ENCODE measurements around the gene SKA3.
A peak's percentile ranks its signal among the peaks of the same experiment; 100 is the strongest.
"Not testable (repeated sequence)": the region's sequence is repeated elsewhere in the genome, so short reads cannot be mapped to it uniquely, and the experiment has no call there.

Gene SKA3

GRCh38 chr13:21176215-21176981, at the start of gene SKA3, which contains the start of gene MRPL57:
Gene SKA3, minus strand, starts transcription at chr13:21176552. Its CDS starts 75 bp downstream, at chr13:21176477.
Gene MRPL57, plus strand, starts transcription at chr13:21176658. Its CDS starts 259 bp downstream, at chr13:21176917.
- H3K36me3 ChIP-seq (ENCODE audit: control insufficient read depth in 1 of 2, insufficient read depth in 2 of 2, low read length in 2 of 2): no peaks in the 10 kb centered on the region
- peak within 1 kb of the TSS; percentile 84 for H3K27ac ChIP-seq (ENCODE audit: low read length)
- no peaks in the 10 kb centered on the region for H3K27me3 ChIP-seq (ENCODE audit: low read depth, low read length)
- H3K4me1 ChIP-seq (ENCODE audit: control insufficient read depth in 1 of 2, insufficient read depth in 2 of 2, low read length in 2 of 2): peaks cover 0 to 10% of the 10 kb centered on the region in 2 donors
- no peaks in the 10 kb centered on the region for H3K9me3 ChIP-seq (ENCODE audit: control insufficient read depth in 1 of 2, low read length in 2 of 2)
- peak within 1 kb of the TSS; percentile 69 to 98 for H3K4me3 ChIP-seq (ENCODE audit: low read depth in 1 of 2, low read length in 2 of 2)

- H3K27me3 ChIP-seq (ENCODE audit: low read depth, low read length): no peaks in the 10 kb centered on the region
- peaks cover 6 to 10% of the 10 kb centered on the region in 2 donors for H3K9me3 ChIP-seq (ENCODE audit: control insufficient read depth in 1 of 2, low read length in 2 of 2)
- H3K27ac ChIP-seq (ENCODE audit: low read length): no peak overlapping the region
- no peaks in the 10 kb centered on the region for H3K36me3 ChIP-seq (ENCODE audit: control insufficient read depth in 1 of 2, insufficient read depth in 2 of 2, low read length in 2 of 2)
- no peak overlapping the region for H3K4me3 ChIP-seq (ENCODE audit: low read depth in 1 of 2, low read length in 2 of 2)
- H3K4me1 ChIP-seq (ENCODE audit: control insufficient read depth in 1 of 2, insufficient read depth in 2 of 2, low read length in 2 of 2): no peaks in the 10 kb centered on the region
Observed at GRCh38 chr13:21225082-21225481, 48.7 kb upstream of the SKA3 start.

- no peak overlapping the region for H3K27ac ChIP-seq (ENCODE audit: low read length)
- H3K9me3 ChIP-seq (ENCODE audit: control insufficient read depth in 1 of 2, low read length in 2 of 2): peaks cover 6 to 10% of the 10 kb centered on the region in 2 donors
- no peaks in the 10 kb centered on the region for H3K27me3 ChIP-seq (ENCODE audit: low read depth, low read length)
- H3K36me3 ChIP-seq (ENCODE audit: control insufficient read depth in 1 of 2, insufficient read depth in 2 of 2, low read length in 2 of 2): no peaks in the 10 kb centered on the region
- no peak overlapping the region for H3K4me3 ChIP-seq (ENCODE audit: low read depth in 1 of 2, low read length in 2 of 2)
- no peaks in the 10 kb centered on the region for H3K4me1 ChIP-seq (ENCODE audit: control insufficient read depth in 1 of 2, insufficient read depth in 2 of 2, low read length in 2 of 2)
Observed at GRCh38 chr13:21221268-21221667, 44.9 kb upstream of the SKA3 start.

- H3K4me1 ChIP-seq (ENCODE audit: control insufficient read depth in 1 of 2, insufficient read depth in 2 of 2, low read length in 2 of 2); H3K9me3 ChIP-seq (ENCODE audit: control insufficient read depth in 1 of 2, low read length in 2 of 2); H3K4me3 ChIP-seq (ENCODE audit: low read depth in 1 of 2, low read length in 2 of 2); H3K27me3 ChIP-seq (ENCODE audit: low read depth, low read length); H3K36me3 ChIP-seq (ENCODE audit: control insufficient read depth in 1 of 2, insufficient read depth in 2 of 2, low read length in 2 of 2); H3K27ac ChIP-seq (ENCODE audit: low read length): not testable (repeated sequence)
Observed at GRCh38 chr13:21219716-21220115, 43.4 kb upstream of the SKA3 start.

- Histone ChIP-seq H3K27ac (ENCODE audit: low read length) (no peak overlapping the region), H3K4me1 (ENCODE audit: control insufficient read depth in 1 of 2, insufficient read depth in 2 of 2, low read length in 2 of 2) (no peaks in the 10 kb centered on the region), H3K36me3 (ENCODE audit: control insufficient read depth in 1 of 2, insufficient read depth in 2 of 2, low read length in 2 of 2) (no peaks in the 10 kb centered on the region), H3K9me3 (ENCODE audit: control insufficient read depth in 1 of 2, low read length in 2 of 2) (peaks cover 6 to 10% of the 10 kb centered on the region in 2 donors), H3K4me3 (ENCODE audit: low read depth in 1 of 2, low read length in 2 of 2) (no peak overlapping the region), H3K27me3 (ENCODE audit: low read depth, low read length) (no peaks in the 10 kb centered on the region)
Observed at GRCh38 chr13:21219036-21219381, 42.7 kb upstream of the SKA3 start.

- no peaks in the 10 kb centered on the region for H3K36me3 ChIP-seq (ENCODE audit: control insufficient read depth in 1 of 2, insufficient read depth in 2 of 2, low read length in 2 of 2)
- H3K4me1 ChIP-seq (ENCODE audit: control insufficient read depth in 1 of 2, insufficient read depth in 2 of 2, low read length in 2 of 2): no peaks in the 10 kb centered on the region
- H3K27me3 ChIP-seq (ENCODE audit: low read depth, low read length): no peaks in the 10 kb centered on the region
- no peak overlapping the region for H3K4me3 ChIP-seq (ENCODE audit: low read depth in 1 of 2, low read length in 2 of 2)
- H3K9me3 ChIP-seq (ENCODE audit: control insufficient read depth in 1 of 2, low read length in 2 of 2): peaks cover 6 to 10% of the 10 kb centered on the region in 2 donors
- H3K27ac ChIP-seq (ENCODE audit: low read length): no peak overlapping the region
Observed at GRCh38 chr13:21218351-21219035, 42.1 kb upstream of the SKA3 start.

GRCh38 chr13:21216332-21216731, 40.0 kb upstream of the SKA3 start:
- Histone ChIP-seq H3K4me1 (ENCODE audit: control insufficient read depth in 1 of 2, insufficient read depth in 2 of 2, low read length in 2 of 2) (no peaks in the 10 kb centered on the region), H3K27me3 (ENCODE audit: low read depth, low read length) (no peaks in the 10 kb centered on the region), H3K9me3 (ENCODE audit: control insufficient read depth in 1 of 2, low read length in 2 of 2) (peaks cover 0 to 5% of the 10 kb centered on the region in 2 donors), H3K27ac (ENCODE audit: low read length) (no peak overlapping the region), H3K36me3 (ENCODE audit: control insufficient read depth in 1 of 2, insufficient read depth in 2 of 2, low read length in 2 of 2) (no peaks in the 10 kb centered on the region), H3K4me3 (ENCODE audit: low read depth in 1 of 2, low read length in 2 of 2) (no peak overlapping the region)

GRCh38 chr13:21215419-21215818, 39.1 kb upstream of the SKA3 start:
- H3K4me3 ChIP-seq (ENCODE audit: low read depth in 1 of 2, low read length in 2 of 2); H3K27me3 ChIP-seq (ENCODE audit: low read depth, low read length); H3K36me3 ChIP-seq (ENCODE audit: control insufficient read depth in 1 of 2, insufficient read depth in 2 of 2, low read length in 2 of 2); H3K9me3 ChIP-seq (ENCODE audit: control insufficient read depth in 1 of 2, low read length in 2 of 2); H3K27ac ChIP-seq (ENCODE audit: low read length); H3K4me1 ChIP-seq (ENCODE audit: control insufficient read depth in 1 of 2, insufficient read depth in 2 of 2, low read length in 2 of 2): not testable (repeated sequence)

GRCh38 chr13:21212138-21212775, 35.9 kb upstream of the SKA3 start:
- no peaks in the 10 kb centered on the region for H3K9me3 ChIP-seq (ENCODE audit: control insufficient read depth in 1 of 2, low read length in 2 of 2)
- no peaks in the 10 kb centered on the region for H3K27me3 ChIP-seq (ENCODE audit: low read depth, low read length)
- no peak overlapping the region for H3K27ac ChIP-seq (ENCODE audit: low read length)
- no peaks in the 10 kb centered on the region for H3K4me1 ChIP-seq (ENCODE audit: control insufficient read depth in 1 of 2, insufficient read depth in 2 of 2, low read length in 2 of 2)
- no peaks in the 10 kb centered on the region for H3K36me3 ChIP-seq (ENCODE audit: control insufficient read depth in 1 of 2, insufficient read depth in 2 of 2, low read length in 2 of 2)
- no peak overlapping the region for H3K4me3 ChIP-seq (ENCODE audit: low read depth in 1 of 2, low read length in 2 of 2)

- H3K4me3 ChIP-seq (ENCODE audit: low read depth in 1 of 2, low read length in 2 of 2): no peak overlapping the region
- no peaks in the 10 kb centered on the region for H3K27me3 ChIP-seq (ENCODE audit: low read depth, low read length)
- H3K27ac ChIP-seq (ENCODE audit: low read length): no peak overlapping the region
- H3K4me1 ChIP-seq (ENCODE audit: control insufficient read depth in 1 of 2, insufficient read depth in 2 of 2, low read length in 2 of 2): no peaks in the 10 kb centered on the region
- H3K9me3 ChIP-seq (ENCODE audit: control insufficient read depth in 1 of 2, low read length in 2 of 2): no peaks in the 10 kb centered on the region
- H3K36me3 ChIP-seq (ENCODE audit: control insufficient read depth in 1 of 2, insufficient read depth in 2 of 2, low read length in 2 of 2): no peaks in the 10 kb centered on the region
Observed at GRCh38 chr13:21208652-21209154, 32.4 kb upstream of the SKA3 start.

GRCh38 chr13:21202767-21203531, 26.6 kb upstream of the SKA3 start:
- H3K27ac ChIP-seq (ENCODE audit: low read length): no peak overlapping the region
- H3K9me3 ChIP-seq (ENCODE audit: control insufficient read depth in 1 of 2, low read length in 2 of 2): no peaks in the 10 kb centered on the region
- H3K4me3 ChIP-seq (ENCODE audit: low read depth in 1 of 2, low read length in 2 of 2): no peak overlapping the region
- H3K4me1 ChIP-seq (ENCODE audit: control insufficient read depth in 1 of 2, insufficient read depth in 2 of 2, low read length in 2 of 2): no peaks in the 10 kb centered on the region
- H3K27me3 ChIP-seq (ENCODE audit: low read depth, low read length): no peaks in the 10 kb centered on the region
- no peaks in the 10 kb centered on the region for H3K36me3 ChIP-seq (ENCODE audit: control insufficient read depth in 1 of 2, insufficient read depth in 2 of 2, low read length in 2 of 2)

Measured in muscle layer of duodenum (tissue), 2 donors.